Panc1 (cell line): Measurements from ENCODE around the gene NPAS1. TPM values are rescaled to one million over a fixed set of nuclear protein-coding genes. Genes with fewer than 3 reads are reported as not detected.

ENCODE experiments used
- ATAC-seq: fragments of 200-7000 bp; cut with Tn5 transposase; 2 replicates; pipeline ENCODE4 v1.9.1; 2020; ENCODE audit warnings: mild to moderate bottlenecking, moderate library complexity
- BruUV-seq: library from RNA; stranded (reverse); fragments of 400-500 nt; replicated peaks from 2 replicates; lab custom pipeline; 2021; lab: Mats Ljungman, UMichigan
- CTCF ChIA-PET: fragments of 300-600 bp; sonication (Branson Sonifier 250); formaldehyde crosslinking; loops from one replicate; lab custom pipeline; 2022; ENCODE audit warnings: antibody characterized with exemption; lab: Charles Lee
- POLR2A ChIA-PET: fragments of 300-600 bp; sonication (Branson Sonifier 250); formaldehyde crosslinking; loops from one replicate; lab custom pipeline; 2022; ENCODE audit warnings: antibody characterized with exemption; lab: Charles Lee
- DNase-seq: peaks from one replicate; pipeline ENCODE4 v3.0.0-alpha.2; 2010; ENCODE audit warnings: low read depth, low spot score
- H3K27ac ChIP-seq: 2 replicates; pipeline ENCODE4 v1.5.1; 2011; ENCODE audit warnings: mild to moderate bottlenecking, low read length, inconsistent platforms
- H3K27me3 ChIP-seq: fragments of 200-500 bp; sonication (Bioruptor generic); 2 replicates; pipeline ENCODE4 v1.6.0; 2014; ENCODE audit warnings: low read length, inconsistent platforms; ENCODE audit not compliant: control insufficient read depth, insufficient read depth
- H3K36me3 ChIP-seq: fragments of 200-500 bp; sonication (Bioruptor generic); 2 replicates; pipeline ENCODE4 v1.5.1; 2014; ENCODE audit warnings: inconsistent platforms, mild to moderate bottlenecking, low read length, moderate library complexity; ENCODE audit not compliant: control insufficient read depth, insufficient read depth
- H3K4me1 ChIP-seq: 2 replicates; pipeline ENCODE4 v1.5.1; 2011; ENCODE audit warnings: inconsistent platforms, mild to moderate bottlenecking, low read length, moderate library complexity; ENCODE audit not compliant: control insufficient read depth, insufficient read depth
- H3K4me3 ChIP-seq, 2 experiments: 2 replicates each; pipeline ENCODE4 v1.5.1; 2011 to 2012; ENCODE audit warnings: low read depth in 2 of 2, low read length in 2 of 2, mild to moderate bottlenecking in 2 of 2, inconsistent platforms in 1 of 2, moderate library complexity in 1 of 2
- H3K9me3 ChIP-seq: fragments of 200-500 bp; sonication (Bioruptor generic); 2 replicates; pipeline ENCODE4 v1.5.1; 2014; ENCODE audit warnings: low read depth, mild to moderate bottlenecking, inconsistent platforms, low read length, moderate library complexity; ENCODE audit not compliant: control insufficient read depth, insufficient read depth
- POLR2AphosphoS5 ChIP-seq: IDR thresholded peaks from 2 replicates; pipeline ENCODE4 v1.6.1; 2012; ENCODE audit warnings: mild to moderate bottlenecking, low read depth, low read length, moderate library complexity
- REST ChIP-seq, 2 experiments: IDR thresholded peaks; 2 replicates each; pipeline ENCODE4 v1.6.1; 2011 to 2012; ENCODE audit warnings: low read depth in 2 of 2, control low read depth in 1 of 2, low read length in 1 of 2, mild to moderate bottlenecking in 1 of 2, moderate library complexity in 1 of 2; ENCODE audit not compliant: insufficient read depth in 1 of 2
- SIN3A ChIP-seq: IDR thresholded peaks from 2 replicates; pipeline ENCODE4 v1.6.1; 2012; ENCODE audit warnings: low read depth, mild to moderate bottlenecking, low read length, moderate library complexity, borderline replicate concordance; ENCODE audit not compliant: insufficient read depth
- TCF7L2 ChIP-seq: IDR thresholded peaks from 2 replicates; pipeline ENCODE4 v1.6.1; 2011; ENCODE audit warnings: mild to moderate bottlenecking, low read depth, low read length, inconsistent platforms
- in situ Hi-C: cut with HindIII; loops from 2 replicates; pipeline ENCODE4 v1.10.0; 2016; ENCODE audit warnings: low sequenced_read_pairs, low pct_unique_long_range_greater_than_20kb
- intact Hi-C: fragments of 100-400 bp; cut with micrococcal nuclease; formaldehyde crosslinking; loops from one replicate; pipeline ENCODE4 v1.10.0; 2022; ENCODE audit not compliant: unreplicated experiment
- total RNA-seq: library from RNA; stranded (reverse); gene quantifications from one replicate; pipeline ENCODE4 v1.2.1, GENCODE V29; 2021; ENCODE audit not compliant: unreplicated experiment

The NPAS1 gene
- total RNA-seq, 1 experiment from 2014 or later = 3.6 TPM

- ATAC-seq (0 out of 2 replicates have a peak, but pooled peaks have one; percentile 4), DNase-seq (no peak)
- H3K4me1 ChIP-seq = no peaks in the 10 kb centered on the region
- H3K27ac ChIP-seq = no peak overlapping the region
- H3K27me3 ChIP-seq = no peaks in the 10 kb centered on the region
- no TSS peak for BruUV-seq
- TF ChIP-seq TCF7L2 (no peak), REST (IDR thresholded peaks at IDR 0.05; ENCODE audit: insufficient read depth in 1 of 2, low read depth in 2 of 2, low read length in 1 of 2) (no peak), SIN3A (no peak)
- peaks cover 2% of the 10 kb centered on the region for H3K36me3 ChIP-seq
- H3K4me3 ChIP-seq = no peak overlapping the region
- in situ Hi-C loops (no loop called here), intact Hi-C loops (no loop called here)
- H3K9me3 ChIP-seq = no peaks in the 10 kb centered on the region
- ChIA-PET POLR2A (no interaction called here), CTCF (no interaction called here)
These were observed 45.6 kb downstream of the NPAS1 start for GRCh38 chr19:47065242-47065641.

- no peak overlapping the region for H3K4me3 ChIP-seq
- ATAC-seq (no peak), DNase-seq (no peak)
- no peaks in the 10 kb centered on the region for H3K27me3 ChIP-seq
- no peak overlapping the region for H3K27ac ChIP-seq
- ChIA-PET POLR2A (interaction anchor here (0.5 to 0.6 kb wide), 2 partner anchors 11 to 567 kb away, joined by 5 to 8 read pairs; no protein-coding TSS in a partner anchor), CTCF (no interaction called here)
- in situ Hi-C loops = no loop called here
- no peak for TF ChIP-seq TCF7L2
- TF ChIP-seq POLR2AphosphoS5 = no peak
- no peak for TF ChIP-seq REST (IDR thresholded peaks at IDR 0.05; ENCODE audit: insufficient read depth in 1 of 2, low read depth in 2 of 2, low read length in 1 of 2)
- peaks cover 2% of the 10 kb centered on the region for H3K36me3 ChIP-seq
- no peaks in the 10 kb centered on the region for H3K4me1 ChIP-seq
- no peaks in the 10 kb centered on the region for H3K9me3 ChIP-seq
- intact Hi-C loops = no loop called here
- BruUV-seq = no TSS peak
These were observed 47.0 kb downstream of the NPAS1 start for GRCh38 chr19:47066376-47067214.
